Islet of Langerhans (tissue), 1 donor: Measurements from ENCODE around the gene SGPP1.
"Not testable (repeated sequence)": the region's sequence is repeated elsewhere in the genome, so short reads cannot be mapped to it uniquely, and the experiment has no call there.

Experiments used
- FAIRE-seq: peaks from one replicate; lab custom pipeline; 2011; peaks lifted over from hg19 to GRCh38; lab: Jason Lieb, UNC

SGPP1 gene

GRCh38 chr14:63673255-63673654, 54.6 kb downstream of the SGPP1 start:
- FAIRE-seq, result no peak

GRCh38 chr14:63672417-63673180, 55.3 kb downstream of the SGPP1 start:
- no peak for FAIRE-seq

GRCh38 chr14:63671987-63672386, 55.9 kb downstream of the SGPP1 start:
- FAIRE-seq, result no peak

- FAIRE-seq, result no peak
These were observed 57.2 kb downstream of the SGPP1 start for GRCh38 chr14:63670692-63671091.

GRCh38 chr14:63666335-63666734, 61.5 kb downstream of the SGPP1 start:
- FAIRE-seq, result no peak

GRCh38 chr14:63663428-63664341, 64.2 kb downstream of the SGPP1 start:
- FAIRE-seq, result no peak

- no peak for FAIRE-seq
These were observed 65.1 kb downstream of the SGPP1 start for GRCh38 chr14:63662776-63663175.

- not testable (repeated sequence) for FAIRE-seq
These were observed 66.0 kb downstream of the SGPP1 start for GRCh38 chr14:63661881-63662280.

GRCh38 chr14:63659726-63660125, 68.1 kb downstream of the SGPP1 start:
- no peak for FAIRE-seq

GRCh38 chr14:63656194-63656593, 71.7 kb downstream of the SGPP1 start:
- FAIRE-seq, result no peak

GRCh38 chr14:63654936-63655335, 72.9 kb downstream of the SGPP1 start:
- FAIRE-seq, result no peak

GRCh38 chr14:63654346-63654745, 73.5 kb downstream of the SGPP1 start:
- no peak for FAIRE-seq

GRCh38 chr14:63652406-63652805, 75.5 kb downstream of the SGPP1 start:
- FAIRE-seq, result no peak

GRCh38 chr14:63650256-63650952, 77.5 kb downstream of the SGPP1 start:
- FAIRE-seq, result no peak

GRCh38 chr14:63647696-63648410, 80.0 kb downstream of the SGPP1 start:
- no peak for FAIRE-seq

- no peak for FAIRE-seq
These were observed 83.1 kb downstream of the SGPP1 start for GRCh38 chr14:63644741-63645140.

GRCh38 chr14:63642656-63643382, 85.0 kb downstream of the SGPP1 start:
- no peak for FAIRE-seq

GRCh38 chr14:63642229-63642611, 85.6 kb downstream of the SGPP1 start:
- peak; percentile 97 for FAIRE-seq

- peak; percentile 90 for FAIRE-seq
These were observed 86.2 kb downstream of the SGPP1 start, which contains the start of gene WDR89 for GRCh38 chr14:63641473-63642228. WDR89 (minus strand) TSS chr14:63641871; CDS start chr14:63599942, 41,929 bp downstream.

GRCh38 chr14:63638493-63638892, 89.4 kb downstream of the SGPP1 start:
- no peak for FAIRE-seq
